ENCODE data around the gene KIF12. TPM values are rescaled to one million over a fixed set of nuclear protein-coding genes. Genes with fewer than 3 reads are reported as not detected.

Gene KIF12
- total and polyA plus RNA-seq, 2 experiments from 2014 or later: 39.9 to 97.3 TPM

- Histone ChIP-seq H3K36me3 (replicated peaks; ENCODE audit: insufficient read depth, low read depth) (no peaks in the 10 kb centered on the region), H3K27ac (peak overlapping the region; percentile 66), H3K9me2 (replicated peaks; ENCODE audit: insufficient read depth) (no peaks in the 10 kb centered on the region), H3K9me3 (ENCODE audit: low read depth) (no peaks in the 10 kb centered on the region), H3K79me2 (no peaks in the 10 kb centered on the region), H3K27me3 (no peaks in the 10 kb centered on the region), H2AFZ (no peak overlapping the region), H4K20me1 (ENCODE audit: insufficient read depth, poor library complexity, severe bottlenecking) (no peaks in the 10 kb centered on the region), H3K4me1 (ENCODE audit: insufficient read depth) (peaks cover 15% of the 10 kb centered on the region), H3K4me3 (no peak overlapping the region), H3K4me2 (no peak overlapping the region)
- no peak for TF ChIP-seq EZH2phosphoT487 (IDR thresholded peaks at IDR 0.05; ENCODE audit: low read depth, severe bottlenecking, unreplicated experiment)
- no peak for TF ChIP-seq CTCF (IDR thresholded peaks at IDR 0.05; ENCODE audit: poor library complexity)
- no peak for TF ChIP-seq EZH2 (IDR thresholded peaks at IDR 0.05; ENCODE audit: borderline replicate concordance)
- no peak for DNase-seq (ENCODE audit: low spot score)
- WGBS (ENCODE audit: low lambda C conversion rate, missing lambda C conversion rate): 70% methylated on average over 5 of the region's 5 CpGs
Measured at GRCh38 chr9:114080195-114080772, 18.8 kb downstream of the KIF12 start.

GRCh38 chr9:114078781-114079156 lies 20.3 kb downstream of the KIF12 start:
- H3K27ac ChIP-seq: no peak overlapping the region
- H2AFZ ChIP-seq: no peak overlapping the region
- peaks cover 15% of the 10 kb centered on the region for H3K4me1 ChIP-seq (ENCODE audit: insufficient read depth)
- DNase-seq (ENCODE audit: low spot score): no peak
- H3K9me3 ChIP-seq (ENCODE audit: low read depth): no peaks in the 10 kb centered on the region
- TF ChIP-seq EZH2phosphoT487 (IDR thresholded peaks at IDR 0.05; ENCODE audit: low read depth, severe bottlenecking, unreplicated experiment) (no peak), EZH2 (IDR thresholded peaks at IDR 0.05; ENCODE audit: borderline replicate concordance) (no peak), CTCF (IDR thresholded peaks at IDR 0.05; ENCODE audit: poor library complexity) (no peak)
- H3K4me2 ChIP-seq: no peak overlapping the region
- H3K36me3 ChIP-seq (replicated peaks; ENCODE audit: insufficient read depth, low read depth): no peaks in the 10 kb centered on the region
- H4K20me1 ChIP-seq (ENCODE audit: insufficient read depth, poor library complexity, severe bottlenecking): no peaks in the 10 kb centered on the region
- no peaks in the 10 kb centered on the region for H3K9me2 ChIP-seq (replicated peaks; ENCODE audit: insufficient read depth)
- no peaks in the 10 kb centered on the region for H3K27me3 ChIP-seq
- no peak overlapping the region for H3K4me3 ChIP-seq
- no peaks in the 10 kb centered on the region for H3K79me2 ChIP-seq
- WGBS (ENCODE audit: low lambda C conversion rate, missing lambda C conversion rate): 78% methylated on average over 7 of the region's 7 CpGs

- Histone ChIP-seq H3K27ac (no peak within 1 kb of the TSS), H3K4me3 (no peak within 1 kb of the TSS), H3K27me3 (no peaks in the 10 kb centered on the region), H4K20me1 (ENCODE audit: insufficient read depth, poor library complexity, severe bottlenecking) (no peaks in the 10 kb centered on the region), H3K4me2 (no peak within 1 kb of the TSS), H3K4me1 (ENCODE audit: insufficient read depth) (peaks cover 15% of the 10 kb centered on the region), H3K9me2 (replicated peaks; ENCODE audit: insufficient read depth) (no peaks in the 10 kb centered on the region), H3K79me2 (no peaks in the 10 kb centered on the region), H3K9me3 (ENCODE audit: low read depth) (no peaks in the 10 kb centered on the region), H2AFZ (no peak within 1 kb of the TSS), H3K36me3 (replicated peaks; ENCODE audit: insufficient read depth, low read depth) (no peaks in the 10 kb centered on the region)
- 75% methylated on average over 16 of the region's 16 CpGs for WGBS (ENCODE audit: low lambda C conversion rate, missing lambda C conversion rate)
- TF ChIP-seq EZH2 (IDR thresholded peaks at IDR 0.05; ENCODE audit: borderline replicate concordance) (no peak), CTCF (IDR thresholded peaks at IDR 0.05; ENCODE audit: poor library complexity) (no peak), EZH2phosphoT487 (IDR thresholded peaks at IDR 0.05; ENCODE audit: low read depth, severe bottlenecking, unreplicated experiment) (no peak)
- peak; percentile 58 for DNase-seq (ENCODE audit: low spot score)
Measured at GRCh38 chr9:114078021-114078780, 20.9 kb downstream of the KIF12 start, which contains the start of gene AMBP. Gene AMBP (minus strand): TSS chr9:114078300. CDS start chr9:114078209, 91 bp downstream.
